ENCODE data around the gene DNAJC1.

DNAJC1 gene

GRCh38 chr10:21776883-21777282, 226.6 kb downstream of the DNAJC1 start:
- no peaks in the 10 kb centered on the region for H4K20me1 ChIP-seq (ENCODE audit: control insufficient read depth, insufficient read depth, low read depth, low read length)
- H3K27ac ChIP-seq (ENCODE audit: low read depth, low read length), result no peak overlapping the region
- H3K79me2 ChIP-seq (ENCODE audit: control insufficient read depth, low read length), result no peaks in the 10 kb centered on the region
- H3K4me2 ChIP-seq (ENCODE audit: low read length), result no peak overlapping the region
- H3K27me3 ChIP-seq (ENCODE audit: control insufficient read depth, low read length), result no peaks in the 10 kb centered on the region
- no peak overlapping the region for H3K4me3 ChIP-seq (ENCODE audit: low read length)
- no peaks in the 10 kb centered on the region for H3F3A ChIP-seq (ENCODE audit: control insufficient read depth, insufficient read depth)
- H3K9me2 ChIP-seq (replicated peaks; ENCODE audit: control insufficient read depth, low read length), result no peaks in the 10 kb centered on the region
- TF ChIP-seq EZH2phosphoT487 (IDR thresholded peaks at IDR 0.05; ENCODE audit: borderline replicate concordance, low read length) (no peak), CTCF (IDR thresholded peaks at IDR 0.05; ENCODE audit: low read depth, low read length, poor library complexity, severe bottlenecking) (no peak)
- H3K36me3 ChIP-seq (ENCODE audit: control insufficient read depth, low read length), result no peaks in the 10 kb centered on the region
- no peaks in the 10 kb centered on the region for H3K4me1 ChIP-seq (ENCODE audit: control insufficient read depth, low read length)
- no peaks in the 10 kb centered on the region for H3K9me3 ChIP-seq (ENCODE audit: control insufficient read depth, insufficient read depth, low read length)

GRCh38 chr10:21771219-21771618, 232.3 kb downstream of the DNAJC1 start:
- TF ChIP-seq CTCF (IDR thresholded peaks at IDR 0.05; ENCODE audit: low read depth, low read length, poor library complexity, severe bottlenecking) (no peak), EZH2phosphoT487 (IDR thresholded peaks at IDR 0.05; ENCODE audit: borderline replicate concordance, low read length) (no peak)
- H3K4me2 ChIP-seq (ENCODE audit: low read length), result no peak overlapping the region

GRCh38 chr10:21769041-21769440, 234.5 kb downstream of the DNAJC1 start:
- no peaks in the 10 kb centered on the region for H3K79me2 ChIP-seq (ENCODE audit: control insufficient read depth, low read length)
- H3F3A ChIP-seq (ENCODE audit: control insufficient read depth, insufficient read depth), result no peaks in the 10 kb centered on the region
- no peaks in the 10 kb centered on the region for H3K9me3 ChIP-seq (ENCODE audit: control insufficient read depth, insufficient read depth, low read length)
- H3K36me3 ChIP-seq (ENCODE audit: control insufficient read depth, low read length), result no peaks in the 10 kb centered on the region
- no peak overlapping the region for H3K4me2 ChIP-seq (ENCODE audit: low read length)
- no peaks in the 10 kb centered on the region for H3K27me3 ChIP-seq (ENCODE audit: control insufficient read depth, low read length)
- no peak overlapping the region for H3K27ac ChIP-seq (ENCODE audit: low read depth, low read length)
- TF ChIP-seq CTCF (IDR thresholded peaks at IDR 0.05; ENCODE audit: low read depth, low read length, poor library complexity, severe bottlenecking) (no peak), EZH2phosphoT487 (IDR thresholded peaks at IDR 0.05; ENCODE audit: borderline replicate concordance, low read length) (no peak)
- no peaks in the 10 kb centered on the region for H3K9me2 ChIP-seq (replicated peaks; ENCODE audit: control insufficient read depth, low read length)
- H4K20me1 ChIP-seq (ENCODE audit: control insufficient read depth, insufficient read depth, low read depth, low read length), result no peaks in the 10 kb centered on the region
- H3K4me1 ChIP-seq (ENCODE audit: control insufficient read depth, low read length), result no peaks in the 10 kb centered on the region
- H3K4me3 ChIP-seq (ENCODE audit: low read length), result no peak overlapping the region

More at GRCh38 chr10:21771219-21771618, 232.3 kb downstream of the DNAJC1 start:
- H3K9me2 ChIP-seq (replicated peaks; ENCODE audit: control insufficient read depth, low read length), result no peaks in the 10 kb centered on the region
- H3K4me1 ChIP-seq (ENCODE audit: control insufficient read depth, low read length), result no peaks in the 10 kb centered on the region
- H3K4me3 ChIP-seq (ENCODE audit: low read length), result no peak overlapping the region
- no peaks in the 10 kb centered on the region for H3K36me3 ChIP-seq (ENCODE audit: control insufficient read depth, low read length)
- no peaks in the 10 kb centered on the region for H3K79me2 ChIP-seq (ENCODE audit: control insufficient read depth, low read length)
- H3F3A ChIP-seq (ENCODE audit: control insufficient read depth, insufficient read depth), result no peaks in the 10 kb centered on the region
- no peaks in the 10 kb centered on the region for H3K9me3 ChIP-seq (ENCODE audit: control insufficient read depth, insufficient read depth, low read length)
- no peaks in the 10 kb centered on the region for H3K27me3 ChIP-seq (ENCODE audit: control insufficient read depth, low read length)
- H3K27ac ChIP-seq (ENCODE audit: low read depth, low read length), result no peak overlapping the region
- no peaks in the 10 kb centered on the region for H4K20me1 ChIP-seq (ENCODE audit: control insufficient read depth, insufficient read depth, low read depth, low read length)
